Measurements from ENCODE around the gene ERI3. TPM values are rescaled to one million over a fixed set of nuclear protein-coding genes. Genes with fewer than 3 reads are reported as not detected.

Gene ERI3
- total and polyA plus RNA-seq, 2 of the 13 experiments (the other 11 are each of a cell fraction or from before 2014, with no cell fraction given): 35.6 to 35.9 TPM

DNA sequence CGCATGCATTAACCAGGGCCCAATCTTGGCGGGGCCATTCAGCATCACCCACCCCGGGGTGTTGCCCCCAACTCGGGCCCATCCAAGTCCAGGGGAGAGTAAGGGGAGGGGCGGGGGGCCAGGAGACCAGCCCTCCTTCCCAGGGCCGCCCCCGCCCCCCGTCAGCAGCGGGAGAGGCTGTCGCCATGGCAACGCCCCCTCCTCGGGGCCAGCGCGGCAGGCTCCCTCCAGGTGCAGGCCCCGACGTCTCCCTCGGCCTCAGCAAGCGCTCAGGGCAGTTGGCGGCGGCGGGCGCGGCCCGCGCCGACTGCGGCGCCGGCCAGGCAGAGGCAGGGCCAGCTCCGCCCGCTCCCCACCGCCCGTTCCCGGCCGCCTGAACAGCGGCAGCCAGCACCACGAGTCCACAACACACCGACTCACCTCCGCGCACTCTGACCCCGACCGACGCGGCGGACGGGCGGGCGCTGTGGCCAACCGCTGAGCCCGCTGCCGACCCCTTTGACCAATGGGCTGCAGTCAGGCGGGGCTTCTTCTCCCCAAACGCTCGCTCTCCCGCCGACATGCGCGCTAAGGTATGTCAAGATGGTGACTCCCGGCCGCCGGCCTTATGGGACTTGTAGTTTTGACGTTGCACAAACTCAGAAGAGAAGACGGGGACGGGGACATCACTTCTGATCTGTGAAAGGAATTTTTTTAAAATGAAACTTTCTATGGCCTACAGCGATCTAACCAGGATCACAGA lies at the start of gene ERI3 (continued):
- TF ChIP-seq, protein P1, sequence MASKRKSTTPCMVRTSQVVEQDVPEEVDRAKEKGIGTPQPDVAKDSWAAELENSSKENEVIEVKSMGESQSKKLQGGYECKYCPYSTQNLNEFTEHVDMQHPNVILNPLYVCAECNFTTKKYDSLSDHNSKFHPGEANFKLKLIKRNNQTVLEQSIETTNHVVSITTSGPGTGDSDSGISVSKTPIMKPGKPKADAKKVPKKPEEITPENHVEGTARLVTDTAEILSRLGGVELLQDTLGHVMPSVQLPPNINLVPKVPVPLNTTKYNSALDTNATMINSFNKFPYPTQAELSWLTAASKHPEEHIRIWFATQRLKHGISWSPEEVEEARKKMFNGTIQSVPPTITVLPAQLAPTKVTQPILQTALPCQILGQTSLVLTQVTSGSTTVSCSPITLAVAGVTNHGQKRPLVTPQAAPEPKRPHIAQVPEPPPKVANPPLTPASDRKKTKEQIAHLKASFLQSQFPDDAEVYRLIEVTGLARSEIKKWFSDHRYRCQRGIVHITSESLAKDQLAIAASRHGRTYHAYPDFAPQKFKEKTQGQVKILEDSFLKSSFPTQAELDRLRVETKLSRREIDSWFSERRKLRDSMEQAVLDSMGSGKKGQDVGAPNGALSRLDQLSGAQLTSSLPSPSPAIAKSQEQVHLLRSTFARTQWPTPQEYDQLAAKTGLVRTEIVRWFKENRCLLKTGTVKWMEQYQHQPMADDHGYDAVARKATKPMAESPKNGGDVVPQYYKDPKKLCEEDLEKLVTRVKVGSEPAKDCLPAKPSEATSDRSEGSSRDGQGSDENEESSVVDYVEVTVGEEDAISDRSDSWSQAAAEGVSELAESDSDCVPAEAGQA (IDR thresholded peaks at IDR 0.05; ENCODE audit: low read depth): 0 out of 2 replicates have a peak, but pooled peaks have one; percentile 50
- TF ChIP-seq, protein P1 (CRISPR knock-in tag; IDR thresholded peaks at IDR 0.05; ENCODE audit: borderline replicate concordance): no peak
- TF ChIP-seq ZNF143 (CRISPR knock-in tag; IDR thresholded peaks at IDR 0.05) (peak; percentile 93), MATR3 (CRISPR knock-in tag; IDR thresholded peaks at IDR 0.05) (no peak), KLF11 (CRISPR knock-in tag; IDR thresholded peaks at IDR 0.05) (0 out of 2 replicates have a peak, but pooled peaks have one; percentile 44), YY1 (IDR thresholded peaks at IDR 0.05; ENCODE audit: insufficient read depth, insufficient replicate concordance, low read depth, low read length) (peak; percentile 96), ZNF777 (CRISPR knock-in tag; IDR thresholded peaks at IDR 0.05) (peak; percentile 55; the same call in 1 of the 2 replicates), BCL6 (CRISPR knock-in tag; IDR thresholded peaks at IDR 0.05) (no peak), SRSF4 (IDR thresholded peaks at IDR 0.05; ENCODE audit: low read depth, low read length, poor library complexity, severe bottlenecking) (no peak), MXD4 (CRISPR knock-in tag; IDR thresholded peaks at IDR 0.05) (peak; percentile 87), ZNF607 (CRISPR knock-in tag; IDR thresholded peaks at IDR 0.05; ENCODE audit: borderline replicate concordance) (peak; percentile 42; the same call in 1 of the 2 replicates), ZNF720 (CRISPR knock-in tag; IDR thresholded peaks at IDR 0.05) (no peak), KDM3A (CRISPR knock-in tag; IDR thresholded peaks at IDR 0.05; ENCODE audit: low read depth) (no peak), ZNF350 (CRISPR knock-in tag; IDR thresholded peaks at IDR 0.05; ENCODE audit: borderline replicate concordance, low read depth) (peak; percentile 15), ZNF563 (CRISPR knock-in tag; IDR thresholded peaks at IDR 0.05) (peak; percentile 84; the same call in 1 of the 2 replicates), HOXA3 (CRISPR knock-in tag; IDR thresholded peaks at IDR 0.05) (peak; percentile 64; the same call in 1 of the 2 replicates), NFKB2 (CRISPR knock-in tag; IDR thresholded peaks at IDR 0.05; ENCODE audit: borderline replicate concordance) (0 out of 2 replicates have a peak, but pooled peaks have one; percentile 25), RFX1 (IDR thresholded peaks at IDR 0.05) (peak; percentile 85), ZNF614 (CRISPR knock-in tag; IDR thresholded peaks at IDR 0.05; ENCODE audit: borderline replicate concordance) (no peak; the same call in 1 of the 2 replicates), FOXA3 (CRISPR knock-in tag; IDR thresholded peaks at IDR 0.05) (0 out of 2 replicates have a peak, but pooled peaks have one; percentile 7), ZNF615 (CRISPR knock-in tag; IDR thresholded peaks at IDR 0.05; ENCODE audit: borderline replicate concordance) (no peak)
- TF ChIP-seq, protein P2, sequence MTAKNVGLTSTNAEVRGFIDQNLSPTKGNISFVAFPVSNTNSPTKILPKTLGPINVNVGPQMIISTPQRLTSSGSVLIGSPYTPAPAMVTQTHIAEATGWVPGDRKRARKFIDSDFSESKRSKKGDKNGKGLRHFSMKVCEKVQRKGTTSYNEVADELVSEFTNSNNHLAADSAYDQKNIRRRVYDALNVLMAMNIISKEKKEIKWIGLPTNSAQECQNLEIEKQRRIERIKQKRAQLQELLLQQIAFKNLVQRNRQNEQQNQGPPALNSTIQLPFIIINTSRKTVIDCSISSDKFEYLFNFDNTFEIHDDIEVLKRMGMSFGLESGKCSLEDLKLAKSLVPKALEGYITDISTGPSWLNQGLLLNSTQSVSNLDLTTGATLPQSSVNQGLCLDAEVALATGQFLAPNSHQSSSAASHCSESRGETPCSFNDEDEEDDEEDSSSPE (CRISPR knock-in tag; IDR thresholded peaks at IDR 0.05): peak; percentile 67; the same call in 1 of the 2 replicates
- TF ChIP-seq, protein P3, sequence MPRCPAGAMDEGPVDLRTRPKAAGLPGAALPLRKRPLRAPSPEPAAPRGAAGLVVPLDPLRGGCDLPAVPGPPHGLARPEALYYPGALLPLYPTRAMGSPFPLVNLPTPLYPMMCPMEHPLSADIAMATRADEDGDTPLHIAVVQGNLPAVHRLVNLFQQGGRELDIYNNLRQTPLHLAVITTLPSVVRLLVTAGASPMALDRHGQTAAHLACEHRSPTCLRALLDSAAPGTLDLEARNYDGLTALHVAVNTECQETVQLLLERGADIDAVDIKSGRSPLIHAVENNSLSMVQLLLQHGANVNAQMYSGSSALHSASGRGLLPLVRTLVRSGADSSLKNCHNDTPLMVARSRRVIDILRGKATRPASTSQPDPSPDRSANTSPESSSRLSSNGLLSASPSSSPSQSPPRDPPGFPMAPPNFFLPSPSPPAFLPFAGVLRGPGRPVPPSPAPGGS (CRISPR knock-in tag; IDR thresholded peaks at IDR 0.05): no peak
